UCSD-AML1 (cell line): ENCODE results near the gene SSPN.
"Not testable (repeated sequence)": the region's sequence is repeated elsewhere in the genome, so short reads cannot be mapped to it uniquely, and the experiment has no call there.

Experiments used
- DNase-seq: peaks from one replicate; lab custom pipeline; 2025; ENCODE audit not compliant: unreplicated experiment; lab: John Stamatoyannopoulos, UW

Gene SSPN

GRCh38 chr12:26226629-26227360 is 31.4 kb downstream of the SSPN start:
- DNase-seq = no peak

GRCh38 chr12:26227361-26227745 is 32.0 kb downstream of the SSPN start:
- DNase-seq = no peak

- DNase-seq = no peak
Observed at GRCh38 chr12:26229910-26230309, 34.5 kb downstream of the SSPN start.

- no peak for DNase-seq
Observed at GRCh38 chr12:26231470-26231869, 36.1 kb downstream of the SSPN start.

- DNase-seq = no peak
Observed at GRCh38 chr12:26231921-26232320, 36.5 kb downstream of the SSPN start.

GRCh38 chr12:26233631-26234030 is 38.3 kb downstream of the SSPN start:
- DNase-seq = no peak

- DNase-seq = not testable (repeated sequence)
Observed at GRCh38 chr12:26235465-26235864, 40.1 kb downstream of the SSPN start.

- no peak for DNase-seq
Observed at GRCh38 chr12:26238341-26239121, 43.2 kb downstream of the SSPN start.

GRCh38 chr12:26239122-26239851 is 43.9 kb downstream of the SSPN start:
- peak; percentile 35 for DNase-seq

GRCh38 chr12:26239852-26240815 is 44.8 kb downstream of the SSPN start:
- DNase-seq = no peak

- no peak for DNase-seq
Observed at GRCh38 chr12:26241080-26241479, 45.7 kb downstream of the SSPN start.

- no peak for DNase-seq
Observed at GRCh38 chr12:26242683-26243082, 47.3 kb downstream of the SSPN start.

- DNase-seq = no peak
Observed at GRCh38 chr12:26244503-26244902, 49.1 kb downstream of the SSPN start.

GRCh38 chr12:26245175-26245942 is 50.0 kb downstream of the SSPN start:
- no peak for DNase-seq

GRCh38 chr12:26246483-26247164 is 51.3 kb downstream of the SSPN start:
- DNase-seq = no peak

- DNase-seq = no peak
Observed at GRCh38 chr12:26247873-26248272, 52.5 kb downstream of the SSPN start.

GRCh38 chr12:26250801-26251200 is 55.4 kb downstream of the SSPN start:
- no peak for DNase-seq

- DNase-seq = no peak
Observed at GRCh38 chr12:26251600-26251999, 56.2 kb downstream of the SSPN start.

- no peak for DNase-seq
Observed at GRCh38 chr12:26252946-26253345, 57.6 kb downstream of the SSPN start.
